GM18873 (cell line): Measurements from ENCODE around the gene USP28.
"Not testable (repeated sequence)": the region's sequence is repeated elsewhere in the genome, so short reads cannot be mapped to it uniquely, and the experiment has no call there.

Experiments
- ATAC-seq: cut with Tn5 transposase; IDR thresholded peaks from one replicate; pipeline ENCODE4 v1.9.1; 2021; ENCODE audit warnings: mild to moderate bottlenecking, moderate library complexity, moderate number of reproducible peaks; ENCODE audit not compliant: unreplicated experiment, low FRiP score

Gene USP28

DNA sequence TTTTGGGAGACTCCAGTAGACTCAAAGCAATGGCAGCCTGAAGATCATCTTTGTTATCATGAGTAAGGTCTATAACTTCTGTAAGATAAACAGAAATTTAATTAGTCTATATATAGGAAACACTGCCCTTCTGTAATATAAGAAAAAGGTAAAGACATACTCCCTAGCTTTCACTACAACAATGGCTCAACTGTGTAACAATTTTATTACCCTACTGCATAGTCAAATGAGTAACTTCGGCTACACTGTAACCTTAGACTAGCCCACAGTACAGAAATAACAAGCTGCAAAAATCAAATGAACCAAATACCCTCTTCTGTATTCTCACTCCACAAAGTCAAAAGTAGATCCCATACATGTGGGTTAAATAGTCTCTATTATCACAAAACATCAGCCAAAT is 33.7 kb downstream of the USP28 start:
- ATAC-seq = no peak

DNA sequence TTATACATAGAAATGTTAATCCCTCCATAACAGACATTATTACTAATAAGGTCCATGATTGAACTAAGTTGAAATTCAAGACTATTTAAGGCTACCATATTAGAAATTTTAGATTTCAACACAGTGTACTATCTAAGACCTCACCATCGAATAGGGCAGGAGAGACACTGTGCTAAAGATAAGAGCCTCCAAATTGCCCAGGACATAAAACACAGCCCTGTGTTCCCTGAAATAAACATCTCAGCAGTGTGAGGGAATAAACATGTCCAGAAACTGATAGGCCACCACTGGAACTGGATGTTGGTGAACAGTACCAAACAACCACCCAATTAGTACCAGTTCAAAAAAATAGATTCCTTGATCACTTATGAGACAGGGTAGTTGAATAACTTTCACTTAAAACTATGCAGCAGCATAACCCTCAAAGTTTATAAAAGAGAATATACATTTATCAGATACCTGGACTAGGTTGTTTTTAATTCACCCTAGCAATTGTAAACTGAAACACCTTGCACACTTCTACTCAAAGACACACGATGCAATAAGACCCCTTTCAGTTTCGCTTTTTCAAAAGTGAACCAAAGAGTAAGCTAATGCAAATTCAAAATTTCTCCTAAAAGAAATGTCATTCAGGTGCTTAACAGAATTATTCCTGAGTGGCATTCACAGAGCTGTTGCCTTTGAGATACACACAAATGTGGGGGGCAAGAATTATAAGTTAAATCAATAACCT is 34.3 kb downstream of the USP28 start:
- ATAC-seq = no peak

DNA sequence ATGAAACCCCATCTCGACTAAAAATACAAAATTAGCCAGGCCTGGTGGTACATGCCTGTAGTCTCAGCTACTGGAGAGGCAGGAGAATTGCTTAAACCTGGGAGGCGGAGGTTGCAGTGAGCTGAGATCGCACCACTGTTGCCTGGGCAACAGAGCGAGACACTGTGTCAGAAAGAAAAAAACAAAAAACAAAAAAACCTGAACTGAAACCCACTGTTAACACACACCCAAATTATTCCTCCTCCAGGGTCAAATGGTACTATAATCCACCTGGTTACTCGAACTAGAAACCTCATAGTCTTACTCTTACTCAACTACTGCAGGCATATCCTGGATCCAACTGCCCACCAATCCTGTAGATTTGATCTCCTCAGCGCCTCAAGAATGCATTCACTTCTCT is 35.5 kb downstream of the USP28 start:
- peak; percentile 92 for ATAC-seq

DNA sequence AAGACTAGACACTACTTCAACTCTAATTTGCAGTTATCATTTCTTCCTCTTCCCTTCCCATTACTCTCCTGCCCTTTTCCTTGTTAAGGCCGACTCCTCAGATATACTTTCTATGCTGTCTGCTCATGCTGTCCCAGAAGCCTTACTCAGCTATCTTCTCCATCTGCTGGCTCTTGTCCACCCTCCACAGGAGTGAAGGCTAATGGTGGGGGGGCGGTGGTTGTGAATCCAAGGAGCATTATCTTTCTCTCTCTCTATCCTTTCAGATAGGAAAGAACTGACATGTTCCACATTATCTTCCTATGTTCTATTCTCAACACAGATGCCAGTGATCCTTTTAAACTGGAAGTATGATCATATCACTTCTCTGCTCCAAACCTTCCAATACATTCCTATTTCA is 37.4 kb downstream of the USP28 start:
- no peak for ATAC-seq

DNA sequence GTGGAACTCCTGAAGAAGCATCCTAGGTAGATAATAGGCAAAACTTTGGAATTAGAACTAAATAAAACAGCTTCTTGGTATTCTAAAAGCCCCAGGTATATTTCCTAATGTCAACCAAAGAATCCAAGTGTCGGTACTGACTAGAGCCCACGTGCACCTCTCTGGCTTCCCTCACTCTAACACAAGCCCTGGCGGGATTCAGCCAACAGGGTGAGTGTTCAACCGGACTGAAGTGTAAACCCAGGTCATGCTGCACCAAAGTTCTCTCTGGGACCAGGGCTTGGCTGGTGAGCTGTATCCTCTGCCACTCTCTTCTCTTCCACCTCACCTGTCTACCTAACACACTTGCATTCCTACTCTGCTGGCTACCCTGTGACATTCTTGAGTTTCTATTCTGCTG is 40.1 kb downstream of the USP28 start:
- no peak for ATAC-seq

DNA sequence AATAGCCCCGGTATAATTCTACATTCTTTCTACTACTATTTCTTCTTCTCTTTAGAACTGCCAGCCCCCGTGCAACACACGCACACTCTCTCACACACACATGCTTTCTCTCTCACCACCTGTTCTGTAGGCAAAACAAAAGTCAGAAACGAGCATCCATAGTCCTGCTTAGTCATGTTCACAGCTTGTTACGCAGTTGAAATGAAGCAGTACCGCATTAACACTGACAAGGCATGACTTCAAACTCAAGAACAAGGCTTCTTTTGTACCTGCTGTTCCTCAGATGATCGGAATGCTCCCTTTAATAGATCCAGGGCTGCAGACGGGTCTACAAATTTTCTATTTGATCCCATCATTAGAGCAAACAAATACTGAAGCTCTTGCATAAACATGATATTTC is 42.2 kb downstream of the USP28 start:
- ATAC-seq = no peak

DNA sequence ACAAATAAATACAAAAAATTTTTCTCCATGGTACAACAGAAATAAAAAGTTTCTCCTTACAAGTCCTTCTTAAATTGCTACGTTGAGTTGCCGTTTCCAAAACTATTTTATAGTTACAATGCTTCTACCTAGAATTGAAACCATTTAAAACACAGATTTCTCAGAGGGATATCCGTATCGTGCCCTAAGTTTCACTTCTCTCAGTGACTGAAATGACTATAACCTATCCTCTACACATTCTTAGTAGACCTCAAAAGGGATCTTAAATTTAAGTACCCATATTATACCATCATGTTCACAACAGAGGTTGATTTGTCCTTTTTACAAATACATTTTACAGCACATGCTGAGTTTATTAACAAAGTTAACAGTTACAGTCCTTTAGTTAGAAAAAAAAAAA is 44.1 kb downstream of the USP28 start:
- peak; percentile 73 for ATAC-seq

DNA sequence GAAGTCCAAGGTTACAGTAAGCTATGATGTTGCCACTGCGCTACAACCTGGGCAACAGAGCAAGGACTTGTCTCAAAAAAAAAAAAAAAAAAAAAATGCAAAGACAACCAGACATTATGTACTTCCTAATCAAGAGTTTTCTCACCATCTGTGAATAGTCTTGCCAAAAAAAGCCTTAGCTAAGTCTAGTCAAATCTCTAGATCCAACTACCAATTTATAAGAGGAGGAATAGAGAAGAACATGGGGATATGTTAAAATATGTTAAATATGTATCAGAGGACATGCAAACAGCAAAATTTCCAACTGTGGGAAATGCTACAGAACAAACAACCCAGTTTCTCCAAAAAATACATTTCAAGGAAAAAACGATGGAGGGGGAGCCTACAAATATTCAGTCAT is 45.6 kb downstream of the USP28 start:
- no peak for ATAC-seq

DNA sequence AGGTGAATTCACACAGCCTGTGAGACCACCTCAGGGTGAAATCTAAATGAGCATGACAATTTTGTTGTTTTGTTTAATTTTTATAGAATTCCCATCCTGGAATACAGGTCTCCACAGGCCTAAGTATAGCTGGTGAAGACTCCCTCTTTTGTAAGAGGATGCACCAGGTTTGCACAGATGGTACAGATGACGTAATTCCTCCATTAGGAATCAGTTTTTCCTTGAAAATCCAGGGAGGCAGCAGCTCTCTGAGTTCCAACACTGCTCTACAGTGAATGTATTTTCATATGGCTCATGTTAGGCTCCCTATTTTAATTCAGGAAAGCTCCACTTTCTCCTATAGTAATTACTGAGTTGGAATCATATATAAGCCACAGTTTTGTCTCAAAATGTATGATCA is 47.2 kb downstream of the USP28 start:
- ATAC-seq = no peak

DNA sequence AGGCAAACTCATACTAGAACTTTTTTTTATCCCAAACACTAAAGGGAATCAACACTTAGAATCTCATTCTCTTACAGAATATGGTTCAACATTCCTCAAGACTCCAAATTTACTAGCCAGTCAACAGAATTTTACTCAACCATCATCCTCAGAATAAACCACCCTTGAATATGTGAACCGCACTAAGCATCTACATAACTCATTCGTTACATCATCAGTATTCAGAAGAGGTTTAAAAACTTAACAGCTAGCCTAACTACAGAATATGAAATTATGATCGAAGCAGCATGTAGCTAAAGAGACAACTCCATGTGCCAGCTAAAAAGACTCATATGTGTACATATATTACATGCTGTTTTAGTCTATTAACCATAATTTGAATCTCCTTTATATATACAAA is 47.9 kb downstream of the USP28 start:
- ATAC-seq = no peak

DNA sequence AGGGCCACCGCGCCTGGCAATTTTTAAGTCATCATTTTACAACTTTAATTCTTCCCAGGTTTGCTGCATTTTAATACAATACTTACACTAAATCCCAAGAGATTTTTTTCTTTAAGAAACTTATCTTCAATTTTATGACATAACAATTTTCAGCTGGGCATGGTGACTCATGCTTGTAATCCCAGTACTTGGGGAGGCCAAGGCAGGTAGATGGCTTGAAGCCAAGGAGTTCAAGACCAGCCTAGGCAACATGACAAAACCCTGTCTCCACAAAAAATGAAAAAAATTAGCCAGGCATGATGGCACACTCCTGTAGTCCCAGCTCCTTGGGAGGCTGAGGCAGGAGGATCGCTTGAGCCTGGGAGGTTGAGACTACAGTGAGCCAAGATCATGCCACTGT is 56.9 kb downstream of the USP28 start:
- ATAC-seq = no peak

DNA sequence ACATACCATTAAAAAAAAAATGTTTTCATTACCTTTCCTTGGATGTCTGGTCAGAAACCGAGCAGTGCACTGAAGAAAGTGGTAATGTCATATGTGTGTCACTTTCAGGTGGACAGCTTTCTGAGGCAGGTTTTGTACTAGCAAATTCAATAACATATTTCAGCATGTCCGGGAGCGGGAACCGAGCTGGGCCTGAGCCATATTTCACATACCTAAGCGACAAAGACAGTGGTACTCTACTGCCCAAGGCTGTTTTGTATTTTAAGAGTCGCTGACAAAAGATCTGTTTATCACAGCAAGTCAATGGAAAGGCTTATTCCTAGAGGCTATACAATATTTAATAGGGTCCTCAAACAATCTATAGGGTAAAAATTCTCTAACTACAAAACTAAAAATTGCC is 57.7 kb downstream of the USP28 start:
- no peak for ATAC-seq

DNA sequence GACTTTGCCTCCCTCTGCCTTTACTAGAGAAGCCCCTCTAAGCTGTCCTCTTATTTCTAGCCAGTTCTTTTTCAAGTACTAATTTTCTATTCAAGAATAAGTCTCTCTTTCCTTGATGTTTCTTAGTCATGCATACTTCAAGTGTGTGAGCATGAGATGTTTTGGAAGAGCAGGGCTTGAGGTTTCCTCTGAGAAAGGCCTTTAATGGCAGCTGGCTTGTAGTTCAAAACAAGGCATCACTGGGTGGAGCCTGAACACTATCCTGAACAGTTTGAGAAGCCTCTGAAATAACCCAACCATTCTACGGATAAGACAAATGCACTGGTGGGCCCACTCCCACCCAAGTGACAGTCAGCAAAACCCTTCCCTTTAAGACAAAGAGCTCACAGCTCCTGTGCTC is 58.2 kb downstream of the USP28 start:
- ATAC-seq = no peak

DNA sequence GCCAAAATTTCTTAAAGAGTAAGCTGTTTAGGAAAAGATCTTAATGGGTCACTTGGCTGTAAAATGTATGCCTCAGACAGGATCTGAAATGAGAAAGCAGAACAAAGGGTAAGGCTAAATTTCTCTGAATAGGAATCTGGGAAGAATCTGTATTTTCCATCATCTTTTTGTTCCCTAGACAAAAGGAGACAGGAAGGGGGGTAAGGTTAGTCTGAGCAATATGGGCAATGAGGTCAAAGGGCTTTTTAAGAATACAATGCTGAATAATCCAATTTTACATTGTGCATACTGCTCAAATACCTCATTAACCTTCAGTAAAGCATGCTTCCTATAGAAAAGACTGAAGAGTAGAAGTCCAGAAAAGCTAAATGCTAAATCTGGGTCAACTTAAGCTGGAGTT is 61.2 kb downstream of the USP28 start:
- ATAC-seq = no peak

DNA sequence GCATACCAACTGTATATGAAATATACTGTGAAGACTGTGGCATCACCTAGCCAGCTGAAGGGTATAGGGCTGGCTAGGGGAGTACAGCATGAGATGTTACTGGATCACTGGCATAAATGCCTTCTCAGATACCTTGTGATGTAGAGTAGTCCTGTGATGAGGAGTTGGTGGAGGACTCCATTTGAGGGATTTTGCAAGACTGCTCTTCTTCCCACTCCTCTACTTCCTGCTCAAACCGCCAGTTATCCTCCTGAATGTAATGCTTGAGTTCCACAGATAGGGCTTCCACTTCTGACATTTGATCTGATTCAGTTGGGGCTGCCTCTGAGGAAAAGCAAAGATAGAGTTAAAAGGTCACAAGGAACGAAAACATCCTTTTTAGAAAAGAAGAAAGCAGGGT is 66.4 kb downstream of the USP28 start:
- ATAC-seq = no peak

DNA sequence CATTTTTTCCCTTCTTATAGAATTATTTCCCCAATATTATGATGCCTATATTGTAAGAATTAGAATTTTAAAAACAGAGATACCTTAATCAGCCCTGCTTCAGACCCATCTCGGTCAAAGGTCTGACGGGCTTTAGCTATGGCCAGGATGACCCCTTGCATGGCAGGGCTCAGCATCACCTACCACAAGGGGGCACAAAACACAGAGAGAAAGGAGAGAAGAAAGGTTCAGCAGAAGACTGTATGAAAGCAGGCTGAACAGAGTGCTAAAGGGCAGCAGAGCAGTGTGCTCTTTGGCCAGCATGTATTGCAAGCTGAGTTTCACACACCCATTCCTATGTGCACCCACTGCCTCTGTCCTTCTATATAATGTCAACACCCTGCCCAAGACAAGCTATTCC is 69.0 kb downstream of the USP28 start:
- no peak for ATAC-seq

DNA sequence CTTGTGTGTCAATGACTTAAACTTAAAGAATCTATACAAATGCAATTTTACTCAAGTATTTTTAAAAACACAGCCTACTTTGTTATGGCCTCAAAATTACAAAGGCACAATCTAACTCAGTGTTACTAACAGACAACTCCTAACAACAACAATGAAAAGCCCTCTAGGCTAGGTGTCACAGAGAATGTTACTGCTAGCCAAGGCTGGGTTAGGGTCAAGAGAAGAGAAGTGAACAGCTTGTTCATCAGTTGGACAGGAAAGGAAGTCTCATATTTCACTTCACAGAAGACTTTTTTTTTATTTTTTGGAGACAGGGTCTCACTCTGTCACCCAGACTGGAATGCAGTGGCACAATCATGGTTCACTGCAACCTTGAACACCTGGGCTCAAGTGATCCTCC is 69.7 kb downstream of the USP28 start:
- no peak for ATAC-seq

DNA sequence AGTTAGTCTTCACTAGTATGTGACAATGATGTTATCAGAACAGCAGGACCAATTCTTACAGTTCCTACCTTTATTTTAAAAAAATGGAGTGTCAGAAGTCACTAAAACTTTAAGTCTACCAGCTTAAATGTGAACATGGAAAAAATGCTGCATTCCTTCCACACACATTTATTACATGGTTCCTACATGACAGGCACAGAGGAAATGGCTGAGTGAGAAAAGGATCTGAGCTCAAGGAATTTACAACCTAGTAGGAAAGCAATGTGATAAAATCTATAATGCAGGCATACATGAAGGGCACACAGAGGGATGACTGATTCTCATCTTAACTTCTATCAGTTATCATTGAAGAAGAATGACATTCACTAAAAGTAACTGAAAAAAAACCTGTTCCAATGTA is 72.8 kb downstream of the USP28 start:
- no peak for ATAC-seq

DNA sequence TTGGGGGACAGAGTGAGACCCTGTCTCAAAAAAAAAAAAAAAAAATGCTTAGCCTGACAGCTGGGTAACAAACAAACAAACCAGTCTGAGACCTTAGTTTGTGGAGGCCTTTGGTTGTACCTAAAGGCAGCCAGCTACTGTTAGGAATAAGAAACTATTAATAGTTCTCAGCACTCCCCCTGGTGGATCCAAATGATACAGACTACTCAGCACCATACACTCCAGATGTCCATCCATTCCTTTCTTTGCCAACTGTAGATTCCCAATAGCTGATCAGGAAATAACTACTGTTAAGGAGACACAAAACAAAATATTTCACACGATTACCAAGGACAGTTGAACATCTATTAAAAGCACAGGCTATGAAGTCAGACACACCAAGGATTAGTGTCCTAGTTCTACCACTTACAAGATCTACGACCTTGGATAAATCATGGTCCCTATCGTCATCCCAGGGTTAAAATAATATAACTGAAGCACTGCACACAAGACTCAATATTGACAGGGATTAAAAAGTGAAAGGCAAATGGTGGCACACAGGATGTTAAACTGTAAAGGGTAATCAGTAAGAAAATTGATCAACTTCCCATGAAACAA is 78.6 kb downstream of the USP28 start:
- ATAC-seq = no peak

DNA sequence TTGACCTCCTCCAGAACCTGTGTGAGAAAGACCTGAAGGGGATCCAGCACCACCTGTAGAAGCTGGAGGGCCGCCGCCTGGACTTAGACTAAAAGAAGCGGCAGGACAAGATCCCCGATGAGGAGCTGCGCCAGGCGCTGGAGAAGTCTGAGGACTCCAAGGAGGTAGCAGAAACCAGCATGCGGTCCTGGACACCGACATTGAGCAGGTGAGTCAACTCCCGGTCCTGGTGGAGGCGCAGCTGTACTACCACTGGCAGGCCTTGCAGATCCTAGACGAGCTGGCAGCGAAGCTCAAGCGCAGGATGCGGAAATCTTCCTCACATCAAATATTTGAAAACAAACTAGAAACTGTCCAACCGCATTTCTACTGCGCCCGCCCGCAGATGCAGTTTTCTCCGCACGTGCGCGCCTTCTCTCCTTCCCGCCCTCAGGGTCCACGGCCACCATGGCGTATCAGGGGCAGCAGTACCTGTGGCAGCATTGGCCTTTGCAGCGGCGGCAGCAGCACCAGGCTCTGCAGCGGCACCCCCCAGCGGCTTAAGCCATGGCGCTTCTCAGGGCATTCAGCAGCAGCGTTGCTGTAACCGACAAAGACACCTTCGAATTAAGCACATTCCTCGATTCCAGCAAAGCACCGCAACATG is 85.6 kb downstream of the USP28 start:
- no peak for ATAC-seq

DNA sequence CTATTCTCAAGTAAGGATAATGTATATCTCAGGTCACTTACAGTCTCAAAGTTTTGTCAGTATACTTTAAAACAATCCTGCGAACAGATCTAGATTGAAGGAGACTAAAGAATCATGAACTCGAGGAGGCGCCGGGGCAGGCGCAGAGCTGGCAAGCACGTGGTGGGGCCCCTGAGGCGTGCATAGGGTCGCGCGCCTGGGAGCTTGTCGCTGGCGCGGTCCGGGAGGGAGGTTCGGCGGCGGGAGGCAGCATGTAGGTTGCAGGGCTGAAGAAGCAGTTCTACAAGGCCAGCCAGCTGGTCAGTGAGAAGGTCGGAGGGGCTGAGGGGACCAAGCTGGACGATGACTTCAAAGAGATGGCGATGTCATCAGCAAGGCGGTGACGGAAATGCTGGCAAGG is 86.4 kb downstream of the USP28 start:
- not testable (repeated sequence) for ATAC-seq

DNA sequence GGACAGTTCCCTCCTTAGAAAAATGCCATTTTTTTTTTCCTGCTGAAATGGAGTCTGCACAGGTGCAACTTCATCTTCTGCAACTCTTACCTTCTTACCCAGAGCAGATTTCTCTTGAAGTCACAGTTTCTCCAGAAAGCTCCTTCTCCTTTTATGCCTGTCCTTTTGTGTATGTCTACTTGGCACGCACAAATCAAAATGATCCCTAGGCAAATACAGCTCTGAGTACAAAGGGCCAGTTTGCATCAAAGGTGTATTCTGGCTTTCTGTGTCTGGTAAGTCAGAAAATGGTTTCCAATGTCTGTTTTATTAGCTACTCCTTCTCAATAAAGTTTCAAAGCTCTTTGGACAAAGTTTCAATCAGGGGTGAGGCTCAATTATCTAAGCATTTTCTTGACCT is 93.2 kb downstream of the USP28 start:
- no peak for ATAC-seq
